B cell (primary cell): ENCODE measurements around the gene ATP6V1F. TPM values are rescaled to one million over a fixed set of nuclear protein-coding genes. Genes with fewer than 3 reads are reported as not detected.

Source experiments
- ATAC-seq: fragments of 200-7000 bp; cut with Tn5 transposase; one replicate; pipeline ENCODE4 v1.10.0; 2021; ENCODE audit warnings: low read depth, mild to moderate bottlenecking, moderate number of reproducible peaks, moderate library complexity
- CTCF ChIA-PET: fragments of 350-600 bp; sonication (Branson Sonifier 250); formaldehyde crosslinking; loops from one replicate; lab custom pipeline; 2021; ENCODE audit warnings: antibody characterized with exemption, inconsistent platforms; lab: Charles Lee
- POLR2A ChIA-PET: fragments of 350-600 bp; sonication (Branson Sonifier 250); formaldehyde crosslinking; loops from one replicate; lab custom pipeline; 2021; ENCODE audit warnings: antibody characterized with exemption; lab: Charles Lee
- DNase-seq: peaks from one replicate; pipeline ENCODE4 v3.0.0; 2013
- H2AFZ ChIP-seq: 2 replicates; pipeline ENCODE4 v1.6.1; 2012; ENCODE audit warnings: mild to moderate bottlenecking, low read depth, low read length; ENCODE audit not compliant: insufficient read depth, poor library complexity, severe bottlenecking
- H3K27ac ChIP-seq, 2 donors: 1 replicate in 1 of 2; 2 replicates in 1 of 2; pipeline ENCODE4 v1.5.1; 2012 to 2013; ENCODE audit warnings: low read length in 2 of 2, mild to moderate bottlenecking in 2 of 2, moderate library complexity in 1 of 2
- H3K27me3 ChIP-seq, 4 experiments: fragments of 200-600 bp in 1 of 4; sonication (generic) in 1 of 4; replicated peaks in 1 of 4; 1 replicate in 2 of 4; 2 replicates in 2 of 4; pipeline versions ENCODE4 v1.6.1 to v1.7.0; 2013 to 2016; ENCODE audit warnings: low read length in 3 of 4, mild to moderate bottlenecking in 2 of 4, mixed read lengths in 1 of 4, moderate library complexity in 1 of 4; ENCODE audit not compliant: insufficient read depth in 4 of 4, control insufficient read depth in 3 of 4; ENCODE audit errors: control extremely low read depth in 1 of 4
- H3K36me3 ChIP-seq, 2 experiments: replicated peaks in 1 of 2; 1 replicate in 1 of 2; 2 replicates in 1 of 2; pipeline versions ENCODE4 v1.6.1 to v1.7.1; 2013; ENCODE audit warnings: low read length in 1 of 2; ENCODE audit not compliant: insufficient read depth in 2 of 2, control insufficient read depth in 1 of 2; ENCODE audit errors: control extremely low read depth in 1 of 2, extremely low read depth in 1 of 2
- H3K4me1 ChIP-seq, 2 donors: fragments of 200-600 bp in 1 of 2; sonication (generic) in 1 of 2; 1 replicate in 1 of 2; 2 replicates in 1 of 2; pipeline versions ENCODE4 v1.5.1 to v1.6.1; 2013 to 2017; ENCODE audit warnings: low read length in 2 of 2; ENCODE audit not compliant: control insufficient read depth in 2 of 2, insufficient read depth in 2 of 2
- H3K4me2 ChIP-seq: replicated peaks from 2 replicates; pipeline ENCODE3; 2012; ENCODE audit warnings: mild to moderate bottlenecking, low read depth, low read length; ENCODE audit not compliant: poor library complexity, severe bottlenecking
- H3K4me3 ChIP-seq, 5 experiments: fragments of 200-600 bp in 1 of 5; sonication (generic) in 1 of 5; 1 replicate in 3 of 5; 2 replicates in 2 of 5; pipeline versions ENCODE4 v1.5.1 to v1.7.0; 2011 to 2016; ENCODE audit warnings: low read length in 4 of 5, mild to moderate bottlenecking in 4 of 5, low read depth in 2 of 5, control low read depth in 1 of 5, moderate library complexity in 1 of 5; ENCODE audit not compliant: insufficient read depth in 1 of 5; ENCODE audit errors: control extremely low read depth in 1 of 5, extremely low read depth in 1 of 5
- H3K79me2 ChIP-seq: fragments of 200-600 bp; sonication (generic); one replicate; pipeline ENCODE4 v1.6.0; 2016; ENCODE audit warnings: low read length; ENCODE audit not compliant: control insufficient read depth, insufficient read depth
- H3K9ac ChIP-seq: fragments of 200-600 bp; sonication (generic); 2 replicates; pipeline ENCODE4 v1.6.1; 2017; ENCODE audit warnings: mild to moderate bottlenecking, low read length, moderate library complexity
- H3K9me3 ChIP-seq, 3 donors: one replicate each; pipeline versions ENCODE4 v1.6.1 to v1.7.1; 2013; ENCODE audit warnings: low read length in 2 of 3; ENCODE audit not compliant: control insufficient read depth in 2 of 3, insufficient read depth in 1 of 3; ENCODE audit errors: control extremely low read depth in 1 of 3
- H4K20me1 ChIP-seq: 2 replicates; pipeline ENCODE4 v1.6.0; 2012; ENCODE audit warnings: mild to moderate bottlenecking, low read length; ENCODE audit not compliant: insufficient read depth, control insufficient read depth, poor library complexity, severe bottlenecking
- H3K27ac Mint-ChIP-seq: one replicate; pipeline ENCODE4 v1.8.0; 2021; ENCODE audit warnings: mixed read lengths
- H3K27me3 Mint-ChIP-seq: one replicate; pipeline ENCODE4 v1.8.0; 2021; ENCODE audit warnings: mixed read lengths
- H3K4me1 Mint-ChIP-seq: one replicate; pipeline ENCODE4 v1.8.0; 2021; ENCODE audit warnings: mixed read lengths
- H3K4me3 Mint-ChIP-seq: one replicate; pipeline ENCODE4 v1.8.0; 2021; ENCODE audit warnings: mixed read lengths
- H3K9me3 Mint-ChIP-seq: one replicate; pipeline ENCODE4 v1.8.0; 2022; ENCODE audit warnings: mixed read lengths; ENCODE audit not compliant: insufficient read depth
- EZH2 ChIP-seq: IDR thresholded peaks from 2 replicates; pipeline ENCODE4 v1.6.1; 2012; ENCODE audit warnings: borderline replicate concordance, low read depth, mild to moderate bottlenecking, moderate library complexity, low read length; ENCODE audit not compliant: insufficient read depth, poor library complexity, severe bottlenecking
- WGBS: methylation state at CpG from one replicate; pipeline ENCODE4 v1.1.5; 2013; ENCODE audit warnings: missing lambda C conversion rate; ENCODE audit not compliant: insufficient coverage; 5-methylcytosine and 5-hydroxymethylcytosine counted together
- intact Hi-C: fragments of 100-400 bp; cut with micrococcal nuclease; formaldehyde crosslinking; loops from one replicate; pipeline ENCODE4 v1.10.0; 2022
- polyA plus RNA-seq: library from polyadenylated mRNA; depleted of rRNA; stranded (reverse); fragments of >200 nt; gene quantifications from 2 replicates; pipeline ENCODE4 v1.2.3, GENCODE V29; 2012
- total RNA-seq, 2 donors: library from RNA; stranded (reverse); fragments of 120-200 nt in 1 of 2; gene quantifications; 1 replicate in 1 of 2; 2 replicates in 1 of 2; pipeline versions ENCODE4 v1.2.3 to v1.2.4, GENCODE V29; 2013 to 2022
- TF ChIP-seq, protein P1 (sequence below): fragments of 200-600 bp; IDR thresholded peaks from one replicate; pipeline ENCODE4 v1.8.0; 2022; ENCODE audit warnings: antibody characterized with exemption, mild to moderate bottlenecking

The ATP6V1F gene
- total and polyA plus RNA-seq, 2 donors (not counting 1 experiment from before 2014, with no cell fraction given), result 81.7 to 198 TPM

DNA sequence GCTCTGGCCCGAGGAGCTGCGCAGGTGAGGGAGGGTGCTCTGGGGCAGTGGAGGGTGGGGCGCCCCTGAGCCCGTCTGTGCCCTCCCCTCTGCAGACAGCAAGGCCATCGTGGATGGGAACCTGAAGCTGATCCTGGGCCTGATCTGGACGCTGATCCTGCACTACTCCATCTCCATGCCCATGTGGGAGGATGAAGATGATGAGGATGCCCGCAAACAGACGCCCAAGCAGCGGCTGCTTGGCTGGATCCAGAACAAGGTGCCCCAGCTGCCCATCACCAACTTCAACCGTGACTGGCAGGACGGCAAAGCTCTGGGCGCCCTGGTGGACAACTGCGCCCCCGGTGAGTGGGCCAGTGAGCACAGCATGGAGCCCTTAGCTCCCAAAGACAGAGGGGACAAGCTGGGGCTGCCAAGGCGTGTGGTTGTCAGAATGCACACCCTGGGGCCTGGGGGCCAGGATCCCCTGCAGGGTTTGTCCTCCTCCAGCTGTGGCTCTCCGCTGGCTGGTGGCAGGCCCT, 27.4 kb upstream of the ATP6V1F start:
- Histone ChIP-seq H3K4me1 (peaks cover 20 to 21% of the 10 kb centered on the region in 2 donors), H4K20me1 (no peaks in the 10 kb centered on the region), H3K9ac (no peak overlapping the region), H3K27me3 (peaks cover 0 to 24% (median 7%) of the 10 kb centered on the region in 4 experiments), H3K27ac (no peak overlapping the region), H3K36me3 (no peaks in the 10 kb centered on the region), H3K4me3 (no peak overlapping the region), H3K9me3 (peaks cover 0 to 3% (median 0%) of the 10 kb centered on the region in 3 donors), H3K79me2 (no peaks in the 10 kb centered on the region), H2AFZ (no peak overlapping the region), H3K4me2 (no peak overlapping the region)
- DNase-seq, result no peak
- peaks cover 14% of the 10 kb centered on the region for H3K27me3 Mint-ChIP-seq
- no peak for ATAC-seq
- H3K9me3 Mint-ChIP-seq, result no peaks in the 10 kb centered on the region
- 92% methylated on average over 14 of the region's 16 CpGs for WGBS
- POLR2A ChIA-PET, result no interaction called here
- no peak for TF ChIP-seq EZH2
- TF ChIP-seq, protein P1, sequence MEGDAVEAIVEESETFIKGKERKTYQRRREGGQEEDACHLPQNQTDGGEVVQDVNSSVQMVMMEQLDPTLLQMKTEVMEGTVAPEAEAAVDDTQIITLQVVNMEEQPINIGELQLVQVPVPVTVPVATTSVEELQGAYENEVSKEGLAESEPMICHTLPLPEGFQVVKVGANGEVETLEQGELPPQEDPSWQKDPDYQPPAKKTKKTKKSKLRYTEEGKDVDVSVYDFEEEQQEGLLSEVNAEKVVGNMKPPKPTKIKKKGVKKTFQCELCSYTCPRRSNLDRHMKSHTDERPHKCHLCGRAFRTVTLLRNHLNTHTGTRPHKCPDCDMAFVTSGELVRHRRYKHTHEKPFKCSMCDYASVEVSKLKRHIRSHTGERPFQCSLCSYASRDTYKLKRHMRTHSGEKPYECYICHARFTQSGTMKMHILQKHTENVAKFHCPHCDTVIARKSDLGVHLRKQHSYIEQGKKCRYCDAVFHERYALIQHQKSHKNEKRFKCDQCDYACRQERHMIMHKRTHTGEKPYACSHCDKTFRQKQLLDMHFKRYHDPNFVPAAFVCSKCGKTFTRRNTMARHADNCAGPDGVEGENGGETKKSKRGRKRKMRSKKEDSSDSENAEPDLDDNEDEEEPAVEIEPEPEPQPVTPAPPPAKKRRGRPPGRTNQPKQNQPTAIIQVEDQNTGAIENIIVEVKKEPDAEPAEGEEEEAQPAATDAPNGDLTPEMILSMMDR, result no peak
- intact Hi-C loops, result no loop called here
- no peak overlapping the region for H3K4me3 Mint-ChIP-seq
- CTCF ChIA-PET, result interaction anchor here (1.5 kb wide), 2 partner anchors 28 to 48 kb away, joined by 4 read pairs; partner anchors contain the start of gene ATP6V1F
- peaks cover 13% of the 10 kb centered on the region for H3K4me1 Mint-ChIP-seq
- H3K27ac Mint-ChIP-seq, result no peak overlapping the region

DNA sequence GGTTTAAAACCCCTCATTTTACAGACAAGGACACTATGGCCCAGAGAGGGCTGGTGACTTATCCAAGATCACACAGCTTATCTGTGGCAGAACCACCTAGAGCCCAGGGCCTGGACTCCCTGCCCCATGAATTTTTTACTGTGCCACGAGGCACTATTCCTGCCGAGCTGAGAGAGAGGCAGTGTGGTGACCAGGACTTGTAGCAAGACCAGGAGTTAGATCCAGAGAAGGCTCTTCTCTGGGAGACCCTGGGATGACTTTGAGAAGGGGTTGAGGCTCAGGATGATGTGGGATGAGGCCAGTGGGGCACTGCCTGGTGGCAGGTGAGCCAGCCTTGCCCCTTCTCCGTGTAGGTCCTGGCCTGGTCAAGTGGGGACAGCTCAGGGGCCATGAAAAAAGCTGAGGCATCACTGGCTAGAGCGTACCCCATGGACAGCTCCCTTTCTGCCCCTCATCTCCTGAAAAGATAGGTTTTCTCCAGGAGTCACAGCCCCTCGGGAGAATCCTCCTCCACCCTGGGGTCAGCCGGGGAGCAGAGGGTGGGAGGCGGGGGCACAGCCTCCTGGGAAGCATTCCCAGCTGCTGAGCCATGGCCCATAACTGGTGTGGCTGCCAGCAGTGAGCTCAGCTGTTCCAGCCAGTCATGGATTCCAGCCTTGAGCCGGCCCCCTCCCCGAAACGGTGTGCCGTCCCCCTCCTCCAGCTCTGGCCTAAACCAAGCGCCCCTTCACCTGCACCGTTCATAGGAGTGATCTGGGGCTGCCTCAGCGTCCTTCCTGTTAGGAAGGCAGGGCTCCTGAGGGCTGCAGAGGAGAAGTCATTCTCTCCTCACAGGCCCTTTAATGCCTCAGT, 26.6 kb upstream of the ATP6V1F start:
- Histone ChIP-seq H3K79me2 (no peaks in the 10 kb centered on the region), H3K4me3 (no peak overlapping the region), H3K36me3 (no peaks in the 10 kb centered on the region), H2AFZ (no peak overlapping the region), H4K20me1 (no peaks in the 10 kb centered on the region), H3K4me1 (peaks cover 14 to 18% of the 10 kb centered on the region in 2 donors), H3K9me3 (peaks cover 0 to 3% (median 0%) of the 10 kb centered on the region in 3 donors), H3K4me2 (no peak overlapping the region), H3K27me3 (peaks cover 0 to 18% (median 5%) of the 10 kb centered on the region in 4 experiments), H3K9ac (no peak overlapping the region), H3K27ac (no peak overlapping the region)
- no peaks in the 10 kb centered on the region for H3K9me3 Mint-ChIP-seq
- H3K27ac Mint-ChIP-seq, result no peak overlapping the region
- DNase-seq (no peak), ATAC-seq (no peak)
- intact Hi-C loops, result no loop called here
- TF ChIP-seq, protein P1, result no peak
- no peak for TF ChIP-seq EZH2
- ChIA-PET CTCF (interaction anchor here (1.5 kb wide), 2 partner anchors 27 to 48 kb away, joined by 4 read pairs; partner anchors contain the start of gene ATP6V1F), POLR2A (interaction anchor here (0.6 kb wide), 1 partner anchor 239 kb away, joined by 4 read pairs; no protein-coding TSS in a partner anchor)
- 86% methylated on average over 10 of the region's 14 CpGs for WGBS
- peaks cover 7% of the 10 kb centered on the region for H3K4me1 Mint-ChIP-seq
- no peak overlapping the region for H3K4me3 Mint-ChIP-seq
- H3K27me3 Mint-ChIP-seq, result peaks cover 8% of the 10 kb centered on the region
